BE2C (cell line): ENCODE measurements around the gene ITPRID1.

Experiments used
- DNase-seq: peaks from one replicate; pipeline ENCODE4 v3.0.0-alpha.2; 2020
- H3K27me3 ChIP-seq: fragments of 250-450 bp; sonication (Bioruptor Pico); 2 replicates; pipeline ENCODE4 v1.5.1; 2020; ENCODE audit warnings: mild to moderate bottlenecking
- H3K36me3 ChIP-seq: fragments of 250-450 bp; sonication (Bioruptor Pico); 2 replicates; pipeline ENCODE4 v1.5.1; 2020; ENCODE audit warnings: mild to moderate bottlenecking
- H3K4me1 ChIP-seq: fragments of 250-450 bp; sonication (Bioruptor Pico); 2 replicates; pipeline ENCODE4 v1.5.1; 2020
- H3K4me3 ChIP-seq: 2 replicates; pipeline ENCODE4 v1.5.1; 2011; ENCODE audit warnings: low read depth, low read length
- H3K9me3 ChIP-seq: fragments of 250-450 bp; sonication (Bioruptor Pico); 2 replicates; pipeline ENCODE4 v1.5.1; 2020
- TF ChIP-seq, protein P1 (sequence below): IDR thresholded peaks from 2 replicates; pipeline ENCODE4 v1.5.1; 2012; ENCODE audit warnings: mild to moderate bottlenecking, low read depth, low read length

The ITPRID1 gene

GRCh38 chr7:31564661-31565060 lies 50.8 kb downstream of the ITPRID1 start:
- H3K4me3 ChIP-seq: no peak overlapping the region
- H3K4me1 ChIP-seq: no peaks in the 10 kb centered on the region

GRCh38 chr7:31569528-31569927 lies 55.6 kb downstream of the ITPRID1 start:
- DNase-seq: no peak
- Histone ChIP-seq H3K27me3 (0 out of 2 replicates have a peak, but pooled peaks cover 2% of the 10 kb centered on the region), H3K9me3 (no peaks in the 10 kb centered on the region), H3K4me3 (no peak overlapping the region), H3K4me1 (no peaks in the 10 kb centered on the region), H3K36me3 (no peaks in the 10 kb centered on the region)
- TF ChIP-seq, protein P1, sequence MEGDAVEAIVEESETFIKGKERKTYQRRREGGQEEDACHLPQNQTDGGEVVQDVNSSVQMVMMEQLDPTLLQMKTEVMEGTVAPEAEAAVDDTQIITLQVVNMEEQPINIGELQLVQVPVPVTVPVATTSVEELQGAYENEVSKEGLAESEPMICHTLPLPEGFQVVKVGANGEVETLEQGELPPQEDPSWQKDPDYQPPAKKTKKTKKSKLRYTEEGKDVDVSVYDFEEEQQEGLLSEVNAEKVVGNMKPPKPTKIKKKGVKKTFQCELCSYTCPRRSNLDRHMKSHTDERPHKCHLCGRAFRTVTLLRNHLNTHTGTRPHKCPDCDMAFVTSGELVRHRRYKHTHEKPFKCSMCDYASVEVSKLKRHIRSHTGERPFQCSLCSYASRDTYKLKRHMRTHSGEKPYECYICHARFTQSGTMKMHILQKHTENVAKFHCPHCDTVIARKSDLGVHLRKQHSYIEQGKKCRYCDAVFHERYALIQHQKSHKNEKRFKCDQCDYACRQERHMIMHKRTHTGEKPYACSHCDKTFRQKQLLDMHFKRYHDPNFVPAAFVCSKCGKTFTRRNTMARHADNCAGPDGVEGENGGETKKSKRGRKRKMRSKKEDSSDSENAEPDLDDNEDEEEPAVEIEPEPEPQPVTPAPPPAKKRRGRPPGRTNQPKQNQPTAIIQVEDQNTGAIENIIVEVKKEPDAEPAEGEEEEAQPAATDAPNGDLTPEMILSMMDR: no peak

More at GRCh38 chr7:31564661-31565060, 50.8 kb downstream of the ITPRID1 start:
- Histone ChIP-seq H3K9me3 (no peaks in the 10 kb centered on the region), H3K36me3 (no peaks in the 10 kb centered on the region), H3K27me3 (0 out of 2 replicates have a peak, but pooled peaks cover 2% of the 10 kb centered on the region)
- TF ChIP-seq, protein P1: no peak
- no peak for DNase-seq

DNA sequence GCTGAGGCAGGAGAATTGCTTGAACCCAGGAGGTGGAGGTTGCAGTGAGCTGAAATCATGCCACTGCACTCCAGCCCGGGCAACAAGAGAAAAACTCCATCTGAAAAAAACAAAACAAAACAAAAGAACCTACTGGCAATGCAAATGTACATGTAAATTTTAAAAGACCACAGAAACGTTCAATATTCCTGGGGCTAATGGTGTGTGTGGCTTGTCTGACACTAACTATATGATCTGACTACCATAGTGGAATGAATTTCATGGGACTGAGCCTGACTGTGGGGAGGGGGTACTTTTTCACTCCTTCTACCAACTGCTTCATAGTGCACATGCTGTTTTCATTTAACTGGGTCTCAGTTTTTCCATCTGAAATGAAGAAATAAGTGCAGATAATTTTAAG lies 69.6 kb downstream of the ITPRID1 start:
- DNase-seq: no peak
- no peaks in the 10 kb centered on the region for H3K27me3 ChIP-seq
- H3K4me1 ChIP-seq: no peaks in the 10 kb centered on the region
- no peaks in the 10 kb centered on the region for H3K9me3 ChIP-seq
- TF ChIP-seq, protein P1: no peak
- H3K4me3 ChIP-seq: no peak overlapping the region
- no peaks in the 10 kb centered on the region for H3K36me3 ChIP-seq

DNA sequence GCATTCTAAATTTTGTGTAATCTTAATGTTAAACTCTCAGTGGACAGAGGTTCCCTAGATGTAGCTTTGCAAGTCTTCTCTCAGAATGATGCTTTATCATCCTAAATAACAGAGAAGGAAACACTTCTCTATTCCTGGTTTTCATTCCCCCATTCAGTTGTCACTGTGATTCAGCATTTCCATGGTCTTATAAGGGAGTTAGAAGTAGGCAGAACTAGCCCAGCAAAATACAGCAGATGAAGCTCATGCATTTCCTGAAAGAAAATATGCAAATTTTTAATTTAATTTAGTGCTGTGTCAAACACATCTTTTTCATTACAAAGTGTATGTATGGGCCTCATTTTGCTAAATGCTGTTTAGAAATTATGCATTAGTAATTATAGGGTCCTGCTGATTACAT lies 70.1 kb downstream of the ITPRID1 start:
- Histone ChIP-seq H3K36me3 (no peaks in the 10 kb centered on the region), H3K9me3 (no peaks in the 10 kb centered on the region), H3K4me1 (no peaks in the 10 kb centered on the region), H3K27me3 (no peaks in the 10 kb centered on the region), H3K4me3 (no peak overlapping the region)
- no peak for DNase-seq
- TF ChIP-seq, protein P1: no peak

GRCh38 chr7:31595390-31595789 lies 81.5 kb downstream of the ITPRID1 start:
- no peak for DNase-seq

DNA sequence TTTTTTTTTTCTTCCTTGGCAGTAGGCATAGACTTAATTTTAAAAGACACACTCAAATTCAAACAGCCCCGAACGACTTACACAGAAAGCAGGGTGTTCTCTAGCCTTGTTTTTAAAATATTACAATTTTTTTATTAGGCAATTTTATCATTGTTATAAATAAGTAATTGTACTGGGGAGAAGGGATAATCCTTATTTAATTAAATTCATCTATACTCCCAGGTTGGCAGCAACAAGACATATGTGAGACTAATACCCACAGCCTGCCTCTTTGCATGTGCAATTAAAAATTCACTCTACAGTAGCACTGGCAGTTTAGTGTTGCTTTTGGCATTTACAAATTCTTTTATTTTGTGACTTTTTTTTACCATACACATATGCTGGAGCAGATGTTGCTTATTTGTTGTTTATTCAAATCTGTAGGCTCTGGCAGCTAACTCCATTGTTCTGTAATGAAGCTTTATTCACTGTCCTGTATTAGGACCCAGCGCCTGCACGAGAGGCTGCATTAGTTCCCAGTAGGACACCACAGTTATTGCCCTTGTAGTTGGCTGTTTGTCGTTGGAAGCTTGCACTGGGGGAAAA lies 88.2 kb downstream of the ITPRID1 start:
- Histone ChIP-seq H3K4me1 (no peaks in the 10 kb centered on the region), H3K36me3 (no peaks in the 10 kb centered on the region), H3K27me3 (no peaks in the 10 kb centered on the region), H3K9me3 (no peaks in the 10 kb centered on the region), H3K4me3 (no peak overlapping the region)
- TF ChIP-seq, protein P1: no peak
- no peak for DNase-seq

More at GRCh38 chr7:31595390-31595789, 81.5 kb downstream of the ITPRID1 start:
- Histone ChIP-seq H3K36me3 (no peaks in the 10 kb centered on the region), H3K27me3 (no peaks in the 10 kb centered on the region), H3K9me3 (no peaks in the 10 kb centered on the region), H3K4me1 (no peaks in the 10 kb centered on the region), H3K4me3 (no peak overlapping the region)
- TF ChIP-seq, protein P1: no peak
